ENCODE data around the gene PPP1R15B.

PPP1R15B gene

DNA sequence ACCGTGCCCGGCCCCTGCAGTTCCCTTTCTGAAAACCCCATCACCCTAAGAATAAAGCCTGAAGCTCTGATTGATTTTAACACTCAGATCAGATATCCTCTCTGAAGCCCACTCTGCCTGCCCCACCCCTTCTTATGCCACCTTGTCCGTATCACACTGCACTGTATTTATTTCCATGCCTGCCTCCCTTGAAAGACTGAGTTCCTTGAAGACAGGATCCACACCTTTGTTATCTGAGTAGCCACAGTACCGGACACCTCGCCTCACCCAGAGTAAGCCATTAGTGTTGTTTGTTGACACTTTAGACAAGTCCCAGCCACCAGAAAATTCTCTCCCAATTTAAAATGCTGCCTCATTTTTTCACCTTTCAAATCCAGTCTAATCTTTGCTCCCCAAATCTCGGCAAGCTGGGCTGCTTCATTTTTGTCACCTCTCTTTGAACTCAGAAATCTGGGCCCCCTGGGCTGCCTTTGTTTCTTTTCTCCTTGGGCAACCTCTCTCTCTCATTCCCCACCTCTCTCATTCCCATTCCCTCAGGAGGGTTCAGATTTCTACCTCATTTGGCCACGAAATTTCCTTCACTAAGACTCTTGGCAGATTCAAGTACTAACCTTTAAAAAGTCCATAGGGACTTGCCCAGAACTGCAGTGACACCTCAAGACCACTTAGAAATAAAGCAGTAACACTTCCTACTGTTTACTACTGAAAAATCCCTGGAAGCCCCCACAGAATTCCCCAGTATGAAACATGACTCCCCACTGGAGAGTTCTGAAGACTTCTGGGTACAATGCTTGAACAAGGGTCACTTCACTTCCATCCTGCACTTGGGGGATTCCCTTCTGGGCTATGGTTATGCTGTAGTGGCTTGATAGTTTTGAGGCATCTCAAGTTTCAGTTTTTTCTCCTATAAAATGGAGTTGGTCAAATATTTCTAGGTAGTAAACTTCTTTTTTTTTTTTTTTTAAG is 8.7 kb upstream of the PPP1R15B start:
- DNase-seq (ENCODE audit: low spot score), result no peak

DNA sequence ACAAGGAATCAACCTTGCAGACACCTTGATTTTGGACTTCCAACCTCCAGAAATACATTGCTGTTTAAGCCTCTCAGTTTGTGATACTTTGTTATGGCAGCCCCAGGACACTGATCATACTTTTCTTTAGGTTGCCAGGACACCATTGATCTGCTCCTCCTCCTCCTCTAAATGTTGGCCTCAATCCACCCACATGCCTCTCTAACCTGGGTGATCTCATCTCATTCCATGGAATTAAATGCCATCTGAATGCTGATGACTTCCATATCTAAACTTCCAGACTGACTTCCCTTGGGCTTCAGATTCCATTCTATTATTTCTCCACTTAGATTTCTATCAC is 7.4 kb upstream of the PPP1R15B start:
- DNase-seq (ENCODE audit: low spot score), result no peak

DNA sequence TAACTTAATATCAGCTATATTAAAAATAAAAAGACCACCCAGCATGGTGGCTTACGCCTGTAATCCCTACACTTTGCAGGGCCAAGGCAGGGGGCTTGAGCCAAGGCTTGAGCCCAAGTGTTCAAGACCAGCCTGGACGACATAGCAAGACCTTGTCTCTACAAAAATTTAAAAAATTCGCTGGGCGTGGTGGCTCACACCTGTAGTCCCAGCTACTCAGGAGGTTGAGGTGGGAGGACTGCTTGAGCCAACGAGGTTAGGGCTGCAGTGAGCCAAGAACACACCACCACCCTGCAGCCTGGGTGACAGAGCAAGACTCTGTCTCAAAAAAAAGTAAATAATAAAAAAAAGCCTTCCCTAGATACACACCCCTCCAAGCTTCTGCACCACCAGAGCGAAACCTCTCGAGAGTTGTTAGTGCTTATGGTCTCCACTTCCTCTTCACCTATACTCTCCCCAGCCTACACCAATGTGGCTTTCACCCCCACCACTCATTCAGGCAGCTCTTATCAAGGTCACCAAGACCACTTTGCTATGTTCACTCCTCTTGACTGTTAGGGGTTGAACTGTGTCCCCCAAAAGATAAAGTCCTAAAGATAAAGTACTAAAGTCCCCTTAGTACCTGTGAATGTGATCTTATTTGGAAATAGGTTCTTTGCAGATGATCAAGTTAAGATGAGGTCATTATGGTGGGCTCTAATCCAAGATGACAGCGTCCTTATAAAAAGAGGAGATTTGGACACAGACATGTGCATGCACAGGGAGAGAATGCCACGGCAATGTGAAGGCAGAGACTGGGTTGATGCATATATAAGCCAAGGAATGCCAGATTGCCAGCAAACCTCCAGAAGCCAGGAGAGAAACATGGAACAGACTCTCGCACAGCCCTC is 6.8 kb upstream of the PPP1R15B start:
- no peak for DNase-seq (ENCODE audit: low spot score)

DNA sequence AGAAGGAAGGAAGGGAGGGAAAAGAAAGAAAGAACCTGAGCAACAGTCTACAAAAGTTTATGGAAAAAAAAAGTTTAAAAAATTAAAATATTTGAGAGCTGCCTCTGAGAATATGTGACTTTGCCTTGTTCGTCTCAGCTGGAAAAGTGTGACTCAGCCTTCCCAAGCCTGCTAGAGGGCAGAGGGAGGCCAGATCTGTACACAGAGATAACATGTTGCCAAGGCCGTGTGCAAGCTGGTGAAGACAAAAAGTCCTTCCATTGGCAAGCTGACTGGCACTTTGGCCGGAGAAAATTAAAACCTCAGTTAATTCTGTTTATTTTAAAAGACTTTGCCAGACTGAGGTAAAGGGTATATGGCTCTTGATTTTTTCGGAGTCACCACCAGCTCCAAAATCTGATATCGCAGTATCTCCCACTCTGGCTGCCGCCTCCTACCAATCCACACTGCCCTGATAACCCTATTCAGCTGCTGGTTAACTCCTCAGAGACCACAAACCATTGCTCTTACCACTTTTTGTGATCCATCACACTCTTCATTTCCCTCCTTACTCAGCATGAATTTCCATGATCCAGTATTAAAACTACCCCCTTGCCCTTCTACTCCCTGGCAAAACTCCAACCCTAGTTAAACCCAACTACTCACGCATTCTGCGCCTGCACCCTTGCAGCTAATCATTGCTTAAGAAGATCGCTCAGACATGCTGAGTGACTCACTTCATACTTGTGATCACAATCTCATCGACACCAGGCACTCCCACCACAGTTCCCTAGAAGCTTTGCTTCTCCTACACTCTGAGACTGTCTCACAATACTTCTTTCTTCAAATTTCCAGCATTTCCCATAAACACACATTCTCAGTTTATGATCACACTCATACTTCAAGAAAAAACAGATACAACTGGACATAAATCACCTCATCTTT is 5.7 kb upstream of the PPP1R15B start:
- peak; percentile 73 for DNase-seq (ENCODE audit: low spot score)

DNA sequence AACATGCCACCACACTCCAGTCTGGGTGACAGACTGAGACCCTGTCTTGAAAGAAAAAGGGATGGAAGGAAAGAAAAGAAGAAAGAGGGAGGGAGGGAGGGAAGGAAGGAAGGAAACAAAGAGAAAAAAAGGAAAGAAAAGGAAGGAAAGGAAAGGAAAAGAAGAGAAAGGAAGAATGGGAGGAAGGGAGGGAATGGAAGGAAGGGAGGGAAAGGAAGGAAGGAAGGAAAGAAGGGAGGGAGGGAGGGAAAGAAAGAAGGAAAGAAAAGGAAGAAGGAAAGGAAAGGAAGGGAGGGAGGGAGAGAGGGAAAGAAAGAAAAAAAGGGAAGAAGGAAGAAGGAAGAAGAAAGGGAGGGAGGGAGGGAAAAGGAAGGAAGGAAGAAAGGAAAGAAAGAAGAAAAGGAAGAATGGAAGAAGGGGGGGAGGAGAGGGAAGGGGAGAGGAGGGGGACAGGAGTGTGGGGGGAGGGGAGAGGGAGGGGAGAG is 5.0 kb upstream of the PPP1R15B start:
- no peak for DNase-seq (ENCODE audit: low spot score)

DNA sequence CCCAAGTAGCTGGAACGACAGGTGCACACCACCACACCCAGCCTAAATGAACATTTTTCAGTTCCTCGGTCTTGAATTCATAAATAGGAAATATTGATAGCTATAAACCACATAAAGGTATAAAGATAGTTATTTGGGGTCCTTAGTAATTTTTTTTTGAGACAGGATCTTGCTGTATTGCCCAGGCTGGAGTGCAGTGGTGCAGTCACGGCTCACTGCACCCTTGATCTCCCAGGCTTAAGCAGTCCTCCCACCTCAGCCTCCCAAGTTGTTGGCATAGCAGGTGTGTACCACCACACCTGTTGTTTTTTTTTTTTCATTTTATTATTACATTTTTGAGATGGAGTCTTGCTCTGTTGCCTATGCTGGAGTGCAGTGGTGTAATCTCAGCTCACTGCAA is 3.7 kb upstream of the PPP1R15B start:
- DNase-seq (ENCODE audit: low spot score), result no peak

DNA sequence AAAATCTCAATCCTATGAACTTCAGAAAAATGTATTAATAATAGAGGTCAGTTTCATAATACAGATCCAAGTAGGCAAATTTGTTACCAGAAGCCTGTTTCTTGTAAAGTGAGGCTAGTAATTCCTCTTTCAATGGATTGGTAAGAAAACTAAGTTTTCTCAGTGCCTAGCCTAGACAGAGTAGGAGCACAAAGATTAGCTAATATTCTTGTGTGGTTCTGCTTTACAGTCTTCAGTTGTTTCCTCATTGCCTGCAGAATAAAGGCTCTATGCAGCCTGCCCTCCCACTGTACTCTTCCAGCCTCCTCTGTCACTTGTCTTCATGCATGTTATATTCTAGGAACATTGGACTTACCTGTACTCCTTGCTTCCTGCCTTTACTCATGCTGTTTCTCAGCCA is 2.4 kb upstream of the PPP1R15B start:
- DNase-seq (ENCODE audit: low spot score), result no peak

DNA sequence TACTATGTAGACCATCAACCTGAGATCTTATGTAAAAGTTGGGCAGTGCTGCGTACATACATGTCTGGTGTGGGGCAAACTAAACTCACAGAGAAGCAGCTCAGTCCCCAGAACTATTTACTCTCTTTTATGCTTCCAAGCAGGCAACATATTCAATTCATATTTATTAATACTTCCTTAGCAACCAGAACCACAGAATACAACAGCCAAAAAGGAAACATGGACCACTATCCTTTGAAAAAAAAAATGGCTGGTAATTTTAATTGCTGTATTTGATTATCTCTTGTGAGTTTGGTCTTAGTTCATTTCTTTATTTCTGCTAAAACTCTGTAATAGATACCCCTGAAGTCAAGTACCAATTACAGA is 1.5 kb upstream of the PPP1R15B start:
- no peak for DNase-seq (ENCODE audit: low spot score)

DNA sequence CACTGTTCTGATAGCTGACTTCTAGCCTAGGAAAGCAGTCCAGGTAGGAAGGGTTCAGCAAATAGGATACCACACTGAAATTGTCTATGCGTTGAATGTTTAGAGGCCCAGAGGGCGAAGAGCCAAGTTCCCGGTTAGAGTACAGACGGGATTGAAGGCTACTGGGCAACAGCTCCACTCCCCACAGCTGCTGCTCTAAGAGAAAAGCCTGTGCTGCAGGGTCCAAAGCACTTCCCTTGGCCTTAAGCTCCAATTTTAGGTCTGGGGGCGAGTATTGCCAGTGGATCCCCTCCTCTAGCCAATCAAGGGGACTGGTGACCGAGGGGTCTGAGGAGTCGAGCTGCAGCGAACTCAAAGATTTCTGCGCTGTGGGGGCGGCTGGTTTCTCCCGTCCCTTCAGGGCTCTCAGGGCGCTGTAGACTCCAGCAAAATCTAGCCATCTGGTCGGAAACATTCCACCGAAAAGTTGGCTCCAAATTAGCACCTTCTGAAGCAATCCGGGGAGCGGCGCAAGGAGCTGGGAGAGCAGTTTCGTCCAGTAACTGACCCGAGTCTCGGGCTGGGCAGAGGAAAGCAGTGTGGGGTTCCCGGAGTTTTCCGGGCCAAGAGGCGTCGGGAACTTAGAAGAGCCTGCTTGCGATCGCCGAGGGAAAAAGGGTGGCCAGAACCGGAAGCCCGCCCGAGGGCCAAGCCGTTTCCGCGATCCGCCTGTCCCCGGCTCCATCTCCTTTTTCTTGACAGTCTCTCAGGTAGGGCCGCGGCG is 748 bp downstream of the PPP1R15B start:
- DNase-seq (ENCODE audit: low spot score), result peak; percentile 56

DNA sequence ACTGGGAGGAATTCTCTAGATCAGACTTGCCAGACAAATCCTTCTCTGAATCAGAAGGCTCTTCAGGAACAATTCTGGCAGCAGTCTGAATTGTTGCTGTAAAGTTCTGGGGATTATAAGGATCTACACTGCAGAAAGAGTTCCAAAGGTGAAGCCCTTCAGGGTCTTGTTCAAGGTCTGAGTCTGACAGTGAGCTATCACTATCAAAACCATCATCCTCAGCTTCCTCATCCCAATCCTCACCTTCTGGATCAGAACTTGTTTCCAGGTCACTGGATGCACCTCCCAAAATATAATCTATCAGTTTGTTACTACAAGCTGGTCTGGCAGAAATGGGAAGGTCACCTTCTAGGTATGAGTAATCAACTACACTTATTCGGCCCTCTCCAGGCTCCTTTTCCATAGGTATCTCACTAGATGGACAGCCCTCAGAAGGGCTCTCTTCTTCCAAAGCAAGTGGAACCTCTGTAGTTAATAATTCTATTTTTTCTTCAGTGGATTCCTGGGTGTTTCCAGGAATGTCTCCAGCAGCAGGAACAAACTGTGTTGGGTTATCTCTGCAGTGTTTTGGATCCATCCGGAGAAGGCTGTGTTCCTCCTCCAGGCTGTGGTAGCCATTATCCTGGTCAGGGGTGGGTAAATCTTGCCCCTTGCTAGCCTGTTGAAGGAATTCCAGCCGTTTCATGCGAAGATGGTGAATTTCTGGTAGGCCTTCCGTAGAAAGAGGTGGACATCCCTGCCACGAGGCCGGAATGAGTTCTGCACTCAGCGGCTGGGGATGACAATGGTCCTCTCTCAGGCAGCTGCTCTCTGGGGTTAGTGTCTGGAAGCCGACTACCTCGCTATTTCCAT is 1.6 kb downstream of the PPP1R15B start:
- no peak for DNase-seq (ENCODE audit: low spot score)

DNA sequence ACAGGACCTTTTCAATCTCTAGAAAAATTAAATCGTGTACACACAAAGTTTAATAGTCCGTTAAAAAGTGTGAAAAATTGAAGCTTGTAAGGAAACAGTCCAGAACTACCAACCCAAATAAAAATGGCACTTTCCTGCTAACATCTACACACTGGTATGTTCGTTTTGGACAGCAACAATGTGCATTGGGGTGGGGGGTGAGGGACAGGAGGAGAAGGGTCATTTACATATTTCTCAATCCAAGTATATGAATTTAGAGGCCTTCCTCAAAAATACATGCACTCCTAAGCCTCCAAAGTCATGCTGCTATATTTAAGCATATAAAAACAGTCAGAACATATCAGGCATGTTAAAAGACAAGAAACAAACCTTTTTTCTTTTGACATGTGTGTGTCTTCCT is 2.5 kb downstream of the PPP1R15B start:
- DNase-seq (ENCODE audit: low spot score), result no peak

DNA sequence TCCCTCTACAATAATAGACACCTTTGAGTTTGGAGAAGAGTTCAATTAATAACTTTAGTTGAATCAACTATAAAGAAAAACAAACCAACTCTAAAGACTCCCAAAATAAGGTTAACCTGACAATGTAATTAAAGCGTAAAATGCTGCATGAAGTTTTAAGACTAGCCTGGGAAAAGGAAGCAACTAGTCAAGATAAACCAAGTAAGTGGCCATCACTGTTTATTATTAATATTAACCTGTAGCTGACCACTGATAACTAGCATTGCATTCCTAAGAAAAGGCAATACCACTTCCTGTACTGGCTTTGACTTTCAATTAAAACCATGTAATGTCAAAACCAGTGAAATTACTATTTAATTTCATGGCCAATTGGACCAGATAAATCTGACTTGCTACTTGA is 3.0 kb downstream of the PPP1R15B start:
- no peak for DNase-seq (ENCODE audit: low spot score)

DNA sequence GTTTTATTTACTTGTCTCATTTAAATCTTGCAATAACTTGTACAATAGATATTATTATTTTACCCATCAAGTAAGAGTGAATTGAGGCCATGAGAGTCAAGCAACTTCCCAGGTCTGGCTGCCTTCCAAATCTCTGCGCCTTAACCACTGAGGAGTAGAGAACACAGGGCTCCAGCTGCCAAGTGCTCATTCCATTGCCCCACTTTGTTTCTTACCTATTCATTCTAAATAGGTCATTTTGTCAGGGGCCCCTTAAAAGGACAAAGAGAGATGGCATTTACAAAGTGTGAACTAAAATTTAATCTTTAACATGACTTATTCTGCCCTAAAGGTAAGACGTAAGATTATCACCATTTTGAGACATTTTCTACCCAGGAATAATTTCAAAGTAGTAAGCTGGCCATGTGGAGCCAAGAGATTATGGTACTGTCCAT is 3.5 kb downstream of the PPP1R15B start:
- peak; percentile 86 for DNase-seq (ENCODE audit: low spot score)

DNA sequence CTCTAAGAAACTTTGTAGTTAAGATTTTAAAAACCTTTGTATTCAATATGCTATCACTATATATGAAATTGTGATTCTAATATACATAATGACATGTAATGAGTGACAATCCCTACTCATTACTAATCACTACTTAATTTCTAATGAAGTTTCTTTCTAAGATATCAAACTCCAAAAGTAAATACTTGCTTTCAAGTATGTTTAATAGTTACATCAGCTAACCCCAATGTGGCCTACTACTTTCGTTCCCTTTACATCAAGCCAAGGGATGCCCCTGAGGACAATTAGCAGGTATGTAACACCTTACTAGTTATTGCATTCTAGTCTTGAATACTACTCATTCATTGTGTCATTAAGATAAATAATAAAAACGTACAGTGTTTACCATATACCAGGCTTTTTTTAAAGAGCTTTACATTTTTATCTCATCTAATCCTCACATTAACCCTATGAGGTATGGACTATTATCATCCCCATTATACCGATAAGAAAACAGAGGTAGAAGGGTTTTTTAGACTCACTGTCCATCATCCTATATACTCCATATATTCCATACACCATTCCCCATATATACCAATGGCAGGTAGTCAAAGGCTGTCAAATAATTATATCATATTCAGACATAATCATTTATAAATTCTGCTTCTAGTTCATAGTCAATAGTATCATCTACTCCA is 4.2 kb downstream of the PPP1R15B start:
- no peak for DNase-seq (ENCODE audit: low spot score)

DNA sequence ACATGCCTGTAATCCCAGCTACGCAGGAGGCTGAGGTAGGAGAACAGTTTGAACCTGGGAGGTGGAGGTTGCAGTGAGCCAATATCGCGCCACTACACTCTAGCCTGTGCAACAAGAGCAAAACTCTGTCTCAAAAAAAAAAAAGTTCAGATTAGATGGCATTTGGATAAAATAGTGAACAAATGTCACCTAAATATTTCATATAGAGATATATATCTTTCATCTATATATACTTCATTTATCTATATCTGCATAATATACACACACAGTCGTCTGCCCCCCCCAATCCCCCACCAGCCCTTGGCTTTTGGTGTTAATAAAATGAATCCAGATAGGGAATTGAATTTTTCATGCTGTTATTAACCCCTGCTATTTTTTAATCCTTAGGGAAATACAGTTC is 5.0 kb downstream of the PPP1R15B start:
- DNase-seq (ENCODE audit: low spot score), result no peak

DNA sequence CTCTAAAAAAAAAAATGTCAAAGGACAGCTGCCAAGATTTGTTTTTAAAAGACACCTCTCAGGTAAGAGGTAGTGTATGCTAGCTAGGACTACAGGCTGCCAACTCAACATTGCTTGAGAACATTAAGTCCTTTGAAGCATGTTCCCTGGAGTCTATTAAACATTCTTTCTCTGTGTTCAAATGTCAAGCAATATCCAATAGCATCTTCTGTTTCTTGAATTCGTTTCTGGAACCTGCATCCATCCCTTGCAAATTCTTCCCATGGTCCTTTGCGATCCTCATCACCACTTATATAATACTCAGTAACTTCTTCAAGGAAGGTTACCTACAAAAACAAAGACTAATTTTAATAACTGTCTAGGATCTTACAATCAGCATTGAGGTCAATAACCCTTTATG is 5.6 kb downstream of the PPP1R15B start:
- no peak for DNase-seq (ENCODE audit: low spot score)

DNA sequence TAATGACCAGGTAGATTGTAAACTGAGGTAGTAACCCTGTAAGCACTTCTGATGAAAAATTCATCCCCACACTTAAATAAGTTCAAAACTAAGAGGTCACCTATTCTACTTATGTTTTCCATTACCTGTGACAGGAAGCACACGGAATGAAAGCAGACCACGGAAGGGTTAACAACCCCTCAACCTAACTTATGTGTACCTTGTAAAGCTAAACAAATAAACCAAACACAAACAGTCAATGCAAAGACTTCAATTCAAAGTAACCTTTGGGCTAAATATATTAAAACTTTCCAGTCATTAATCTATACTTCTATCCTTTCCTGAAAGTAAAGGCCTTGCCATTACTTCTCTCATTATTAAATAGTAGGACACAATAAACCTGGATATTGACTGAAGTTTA is 7.0 kb downstream of the PPP1R15B start:
- DNase-seq (ENCODE audit: low spot score), result no peak

DNA sequence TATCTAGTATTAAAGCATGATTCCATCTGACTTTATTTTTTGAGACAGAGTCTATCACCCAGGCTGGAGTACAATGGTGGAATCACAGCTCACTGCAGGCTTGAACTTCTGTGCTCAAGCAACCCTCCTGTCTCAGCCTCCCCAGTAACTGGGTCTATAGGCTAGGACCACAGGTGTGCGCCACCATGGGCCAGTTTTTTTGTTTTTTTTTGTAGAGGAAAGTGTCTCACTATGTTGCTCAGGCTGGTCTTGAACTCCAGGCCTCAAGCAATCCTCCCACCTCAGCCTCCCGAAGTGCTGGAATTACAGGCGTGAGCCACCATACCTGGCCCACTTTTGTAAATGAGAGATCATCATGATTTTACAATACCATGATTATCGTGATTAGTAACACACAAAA is 9.2 kb downstream of the PPP1R15B start:
- no peak for DNase-seq (ENCODE audit: low spot score)

DNA sequence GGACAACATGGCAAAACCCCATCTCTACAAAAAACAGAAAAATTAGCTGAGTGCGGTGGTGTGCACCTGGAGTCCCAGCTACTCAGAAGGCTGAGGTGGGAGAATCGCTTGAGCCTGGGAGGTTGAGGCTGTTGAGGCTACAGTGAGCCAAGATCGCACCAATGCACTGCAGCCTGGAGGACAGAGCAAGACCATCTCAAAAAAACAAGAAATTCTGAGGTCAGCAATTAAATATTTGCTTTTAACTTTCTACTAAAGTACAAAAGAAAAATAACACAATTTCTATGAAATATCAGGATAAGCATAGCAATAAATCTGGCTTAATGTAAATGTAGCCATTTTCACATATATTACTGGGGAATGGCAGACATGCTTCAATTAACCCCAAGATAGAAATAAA is 9.9 kb downstream of the PPP1R15B start:
- DNase-seq (ENCODE audit: low spot score), result no peak
